GM18520 (cell line): ENCODE measurements around the gene NPAS2.

ENCODE experiments used
- ATAC-seq: cut with Tn5 transposase; IDR thresholded peaks from one replicate; pipeline ENCODE4 v1.9.1; 2021; ENCODE audit not compliant: unreplicated experiment

The NPAS2 gene

DNA sequence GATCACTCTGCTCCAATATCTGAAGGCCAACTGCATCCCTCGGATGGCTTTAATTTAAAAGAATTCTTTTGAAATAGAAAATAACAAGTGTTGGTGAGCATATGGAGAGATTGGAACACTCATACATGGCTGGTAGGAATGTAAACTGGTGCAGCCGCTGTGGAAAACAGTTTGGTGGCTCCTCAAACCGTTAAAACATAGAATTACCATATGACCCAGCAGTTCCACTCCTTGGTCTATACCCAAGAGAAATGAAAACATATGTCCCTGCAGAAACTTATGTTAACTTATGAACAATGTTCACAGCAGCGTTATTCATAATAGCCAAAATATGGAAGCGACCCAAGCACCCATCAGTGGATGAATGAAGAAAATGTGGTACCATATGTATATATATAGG lies 60.1 kb downstream of the NPAS2 start:
- no peak for ATAC-seq

DNA sequence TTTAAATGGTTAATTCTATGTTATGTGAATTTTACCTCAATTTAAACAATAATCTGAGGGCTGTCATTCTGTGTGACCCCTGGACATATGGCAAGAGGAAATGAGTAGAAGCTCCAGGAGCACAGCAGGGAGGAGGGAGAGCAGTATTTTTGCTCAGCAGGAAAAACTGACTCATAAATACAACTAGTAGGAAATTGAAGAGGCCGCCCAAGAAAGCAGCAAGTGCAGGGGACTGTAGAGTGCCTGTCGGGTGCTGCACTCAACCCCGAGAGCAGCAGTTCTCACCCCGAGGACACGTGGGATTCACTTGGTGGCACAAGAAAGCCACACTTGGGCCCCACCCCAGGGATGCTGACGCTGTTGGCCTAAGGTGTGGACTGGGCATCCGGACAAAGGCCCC lies 60.8 kb downstream of the NPAS2 start:
- ATAC-seq: no peak

DNA sequence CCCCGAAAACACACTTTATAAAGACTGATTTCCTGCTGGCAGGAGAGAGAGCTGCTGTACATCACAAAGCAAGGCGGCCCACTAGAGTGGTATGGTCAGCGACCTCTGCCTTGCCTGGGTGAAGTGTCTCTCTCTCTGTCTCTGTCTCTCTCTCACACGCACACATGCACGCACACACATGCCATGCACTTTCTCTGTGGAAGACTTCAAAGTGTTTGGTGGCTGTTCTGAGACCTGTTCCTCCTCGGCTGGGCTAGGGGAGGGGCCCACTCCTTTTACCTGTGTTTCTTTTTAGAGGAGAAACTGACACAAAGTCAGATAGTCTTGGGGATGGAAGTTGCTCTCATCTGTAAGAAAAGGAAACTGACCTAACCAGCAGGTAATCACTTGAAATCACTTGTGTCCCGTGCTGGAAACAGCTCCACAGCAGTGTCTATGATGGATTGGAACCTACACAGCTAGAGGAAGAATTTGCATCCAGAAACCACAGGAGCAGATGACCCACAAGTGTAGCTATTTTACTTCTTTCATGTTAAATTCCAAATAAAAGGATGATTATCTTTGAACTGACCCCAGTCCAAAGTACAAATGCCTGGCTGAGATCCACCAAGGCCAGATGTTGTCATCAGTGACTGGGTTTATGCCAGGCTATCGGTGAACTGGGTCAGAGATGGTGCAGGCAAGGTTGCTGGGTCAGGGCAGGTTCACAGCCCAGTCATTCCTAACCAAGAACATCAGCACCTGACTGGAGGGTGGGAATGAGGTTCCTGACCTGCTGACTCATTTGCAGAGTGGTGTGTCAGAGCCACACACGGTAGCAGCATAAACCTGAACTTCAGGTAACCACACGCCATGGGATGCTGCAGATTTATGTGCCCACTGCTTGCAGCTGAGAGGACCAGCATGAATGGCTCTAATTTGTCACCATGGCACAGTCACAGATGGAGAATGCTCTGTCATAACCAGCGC lies 63.0 kb downstream of the NPAS2 start:
- no peak for ATAC-seq

DNA sequence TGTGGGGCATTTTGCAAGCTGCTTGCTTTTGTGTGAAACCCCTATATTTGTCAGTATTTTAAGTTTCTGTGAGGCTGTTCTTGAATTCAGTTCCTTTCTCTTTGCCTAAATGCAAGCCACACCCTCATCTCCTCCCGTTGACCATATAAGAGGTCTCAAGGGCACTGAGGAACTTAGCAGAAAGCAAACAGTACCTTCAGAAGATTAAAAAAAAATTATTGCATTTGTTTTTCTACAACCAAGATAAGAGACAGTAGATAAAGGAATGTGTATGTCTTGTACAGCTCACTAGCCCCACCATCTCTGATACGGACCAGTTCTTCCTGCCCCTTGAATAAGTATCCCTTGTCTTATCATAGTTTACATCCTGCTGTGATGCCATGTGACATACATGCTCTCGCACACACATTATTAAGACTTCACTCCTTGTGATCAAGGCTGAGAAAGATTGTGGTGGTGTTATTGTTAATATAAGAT lies 64.2 kb downstream of the NPAS2 start:
- ATAC-seq: no peak

DNA sequence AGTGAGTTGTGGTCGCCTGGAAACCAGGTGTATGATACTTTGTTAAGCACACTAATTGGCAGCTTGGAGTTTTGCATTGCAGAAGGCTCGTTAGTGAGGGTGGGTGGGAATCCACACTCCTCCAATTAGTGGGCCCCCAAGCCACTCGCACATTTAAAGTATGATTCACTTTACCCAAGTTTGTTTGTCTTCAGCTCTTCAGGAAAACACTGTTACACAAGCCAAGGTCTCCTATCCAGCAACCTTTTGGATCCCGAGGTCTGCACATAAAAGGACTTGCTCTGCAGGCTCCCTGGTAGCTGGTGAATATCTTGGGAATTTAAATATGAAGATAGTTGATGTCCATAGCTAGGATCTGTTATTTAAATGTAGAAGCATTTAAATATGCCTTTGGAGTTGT lies 66.1 kb downstream of the NPAS2 start:
- no peak for ATAC-seq

DNA sequence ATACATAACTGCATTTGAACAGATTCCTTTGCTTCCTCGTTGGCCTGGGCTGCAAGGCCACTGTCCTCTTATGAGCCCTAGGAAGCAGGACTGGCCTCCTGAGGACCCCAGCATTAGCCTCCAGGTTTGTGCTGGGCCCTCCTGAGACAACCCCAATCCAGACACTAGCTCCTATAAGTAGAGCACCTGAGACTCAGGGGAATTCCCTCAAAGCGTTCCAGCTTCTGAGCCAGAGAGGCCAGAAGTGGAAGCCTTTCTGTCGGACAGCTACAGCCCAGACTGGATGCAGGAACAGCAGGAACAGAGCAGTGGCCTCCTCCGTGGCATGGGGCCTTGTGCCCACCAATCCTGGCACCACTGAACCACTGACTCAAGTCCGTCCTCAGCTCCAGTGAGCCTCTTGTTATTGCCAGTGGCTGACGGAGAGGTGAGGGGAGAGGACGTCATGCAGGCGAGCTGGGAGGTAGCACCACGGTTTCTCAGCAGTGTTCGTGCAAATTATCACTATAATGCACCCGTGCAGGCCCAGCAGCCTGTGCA lies 67.2 kb downstream of the NPAS2 start:
- no peak for ATAC-seq

DNA sequence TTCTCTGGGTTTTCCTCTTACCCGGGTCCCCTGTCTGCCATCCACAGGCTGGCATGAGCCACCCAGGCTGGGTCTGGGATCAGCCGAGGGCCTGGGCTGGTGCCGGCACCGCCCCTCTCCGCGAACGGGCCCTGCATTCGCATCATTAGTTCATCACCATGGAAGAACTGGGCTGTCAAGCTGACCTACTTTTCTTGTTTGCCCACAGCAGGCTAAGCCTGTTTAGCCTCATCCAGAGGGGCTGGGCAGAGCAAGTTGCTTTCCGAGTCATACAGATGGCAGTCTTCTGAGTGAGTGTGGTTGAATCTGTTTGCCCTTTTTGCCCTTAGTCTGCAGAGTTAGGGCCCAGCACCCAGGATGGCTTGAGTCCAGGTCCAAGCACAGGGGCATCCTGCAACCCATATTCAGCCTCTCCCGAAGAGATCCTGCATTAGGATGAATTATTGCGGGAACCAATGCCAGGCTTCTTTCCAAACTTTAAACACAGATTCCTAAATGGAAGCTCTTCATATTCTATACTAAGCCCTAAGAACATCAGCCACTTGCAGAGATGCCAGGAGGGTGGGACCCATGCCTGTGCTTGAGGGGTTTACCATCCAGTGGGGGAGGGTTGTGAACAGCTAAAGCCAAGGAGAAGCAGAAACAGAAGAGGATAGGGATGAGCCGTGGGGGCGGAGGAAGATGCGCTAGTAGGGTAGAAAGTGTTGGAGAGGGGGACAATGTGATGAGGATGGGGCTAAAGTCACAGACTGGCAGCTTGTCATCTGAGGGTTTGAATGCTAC lies 68.0 kb downstream of the NPAS2 start:
- ATAC-seq: no peak

DNA sequence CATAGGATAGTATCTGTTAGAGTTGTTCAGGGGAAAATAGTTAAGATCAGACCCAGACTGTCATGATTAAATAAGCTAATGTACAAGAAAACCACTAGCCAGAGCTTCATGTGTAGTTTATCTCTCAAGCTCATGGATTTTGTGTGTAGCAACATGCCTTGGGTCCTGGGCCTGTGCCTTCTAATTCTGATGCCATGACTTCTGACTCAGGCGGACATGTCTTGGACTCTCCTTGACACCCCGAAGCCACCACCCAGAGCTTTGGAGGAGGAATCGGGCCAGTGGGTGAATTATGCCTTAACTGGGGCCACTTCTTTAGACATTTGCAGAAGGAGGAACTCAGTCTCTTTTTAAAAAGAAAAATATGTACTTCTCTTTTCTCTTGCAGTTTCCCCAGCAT lies 68.7 kb downstream of the NPAS2 start:
- ATAC-seq: no peak

DNA sequence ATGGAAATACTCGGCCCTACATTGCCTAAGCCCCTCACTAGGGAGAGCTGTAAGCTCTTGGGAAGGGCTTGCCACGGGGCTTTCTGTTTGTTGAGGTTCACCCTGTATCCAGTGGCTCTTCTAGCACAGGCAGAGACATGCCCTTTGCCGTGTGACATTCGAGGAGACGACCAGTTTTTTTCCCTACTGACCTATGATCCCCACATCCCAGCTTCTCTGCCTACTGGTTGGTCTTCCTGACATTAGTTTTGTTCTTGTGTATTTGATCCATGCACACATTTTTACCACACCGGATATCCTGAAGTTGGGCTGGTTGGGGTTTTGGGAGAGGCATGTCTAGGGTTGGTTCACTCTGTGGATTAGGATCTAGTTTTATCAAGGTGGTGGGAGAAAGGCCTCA lies 69.3 kb downstream of the NPAS2 start:
- no peak for ATAC-seq

DNA sequence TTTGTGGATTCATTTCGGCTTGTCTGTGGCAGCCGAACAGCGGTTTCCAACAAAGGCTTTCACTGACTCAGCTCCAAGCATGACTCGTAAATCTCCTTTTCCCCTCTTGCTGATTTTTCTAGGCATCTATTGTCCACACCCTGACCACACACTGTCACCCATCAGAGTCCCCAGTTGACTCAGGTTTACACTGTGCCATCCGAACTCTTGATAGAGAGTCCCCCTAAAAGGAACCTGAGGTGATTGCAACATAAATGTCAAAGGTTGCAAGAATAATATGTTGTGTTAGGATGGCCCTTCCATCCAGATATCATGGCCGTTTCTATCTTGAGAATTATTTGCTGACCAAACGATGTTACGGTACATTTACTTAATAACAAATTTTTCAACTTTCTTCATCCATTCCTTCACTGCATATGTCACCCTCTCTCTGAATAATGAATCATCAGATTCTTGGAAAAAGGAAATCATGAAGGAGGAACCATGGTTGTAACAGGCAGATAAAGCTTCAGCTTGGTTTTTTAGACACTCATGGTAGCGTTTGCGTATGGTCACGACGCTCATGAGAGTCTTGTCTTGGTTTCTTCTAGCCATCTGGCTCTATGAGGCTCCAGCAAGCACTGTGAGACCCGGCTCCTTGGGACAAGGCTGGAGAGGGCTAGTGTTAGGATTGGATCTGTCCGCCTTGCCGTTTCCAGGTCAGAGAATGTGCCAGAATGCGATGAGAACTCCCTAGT lies 72.1 kb downstream of the NPAS2 start:
- ATAC-seq: no peak

DNA sequence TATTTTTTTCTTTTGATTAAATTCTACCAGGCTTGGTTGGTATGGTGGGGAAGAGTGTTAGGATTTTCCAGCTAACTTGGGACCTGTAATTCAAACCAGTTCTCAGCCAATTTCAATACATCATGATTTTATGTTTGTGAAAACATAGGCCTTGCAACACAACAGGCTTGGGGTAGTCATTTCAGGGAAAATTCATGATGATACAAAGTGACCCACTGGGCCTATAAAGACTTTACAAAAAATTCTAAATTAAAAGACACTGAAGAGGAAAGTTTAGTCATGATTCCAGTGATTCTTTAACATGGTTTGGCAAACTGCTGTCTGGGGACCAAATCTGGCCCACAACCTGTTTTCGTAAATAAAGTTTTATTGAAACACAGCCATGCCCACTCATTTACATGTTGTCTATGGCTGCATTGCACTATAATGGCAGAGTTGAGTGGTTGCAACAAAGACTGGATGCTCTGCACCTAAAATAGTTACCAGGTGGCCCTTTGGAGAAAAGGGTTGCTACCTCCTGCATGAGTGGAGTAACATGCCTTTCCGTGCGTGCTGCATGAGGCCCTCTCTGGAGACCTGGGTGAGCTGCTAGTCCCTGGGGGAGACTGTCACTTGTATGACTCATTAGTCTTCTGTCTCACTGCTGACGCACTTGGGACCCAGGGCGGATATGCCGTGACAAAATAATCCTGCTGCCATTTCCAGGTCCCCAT lies 73.6 kb downstream of the NPAS2 start:
- peak; percentile 76 for ATAC-seq

DNA sequence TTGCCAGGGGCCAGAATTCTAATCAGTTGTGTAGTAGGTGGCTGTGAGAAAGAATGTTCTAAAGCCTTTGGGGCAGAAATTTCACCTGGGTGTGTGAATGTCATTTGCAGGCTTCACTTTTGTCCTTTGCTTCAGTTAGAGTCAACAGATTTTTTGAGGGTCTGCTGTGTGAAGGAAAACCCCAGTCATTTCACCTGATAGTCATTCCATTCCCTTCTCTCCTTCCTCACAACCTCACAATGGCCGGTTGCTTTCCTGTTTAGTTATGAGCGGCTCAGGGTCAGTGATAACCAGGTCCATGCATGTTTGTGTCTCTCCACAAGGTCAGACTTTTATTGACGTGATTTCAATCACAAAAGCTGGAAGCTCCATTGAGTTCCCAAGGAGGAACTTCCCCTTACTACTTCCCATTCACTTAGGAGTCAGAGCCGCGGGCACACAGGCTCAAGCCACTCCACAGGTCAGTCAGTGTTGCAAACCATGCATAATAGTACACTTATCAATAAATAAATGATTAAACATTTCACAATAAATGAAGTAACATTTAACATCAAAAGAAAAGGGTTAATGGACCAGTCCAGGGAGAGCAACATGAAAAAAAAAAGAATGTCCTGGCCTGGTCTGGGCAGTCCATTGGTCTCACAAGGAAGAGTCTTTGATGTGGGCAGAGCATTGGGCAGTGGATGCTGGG lies 74.3 kb downstream of the NPAS2 start:
- ATAC-seq: no peak

DNA sequence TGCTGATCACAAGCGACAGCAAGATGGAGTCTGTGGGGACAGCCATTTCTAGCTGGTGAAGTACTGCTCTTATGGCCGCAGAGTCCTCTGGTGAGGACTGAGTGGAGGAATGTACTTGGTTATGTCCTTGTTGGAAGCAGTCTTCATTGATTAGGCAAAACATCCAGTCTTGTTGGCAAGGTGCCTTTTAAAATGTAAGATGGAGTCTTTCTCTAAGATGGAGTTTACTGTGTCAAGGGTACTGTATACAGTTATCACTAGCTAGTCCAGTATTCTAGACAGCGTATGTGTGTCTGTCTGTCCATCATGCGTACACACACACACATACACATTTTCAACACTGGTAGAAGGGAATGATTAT lies 74.8 kb downstream of the NPAS2 start:
- no peak for ATAC-seq

DNA sequence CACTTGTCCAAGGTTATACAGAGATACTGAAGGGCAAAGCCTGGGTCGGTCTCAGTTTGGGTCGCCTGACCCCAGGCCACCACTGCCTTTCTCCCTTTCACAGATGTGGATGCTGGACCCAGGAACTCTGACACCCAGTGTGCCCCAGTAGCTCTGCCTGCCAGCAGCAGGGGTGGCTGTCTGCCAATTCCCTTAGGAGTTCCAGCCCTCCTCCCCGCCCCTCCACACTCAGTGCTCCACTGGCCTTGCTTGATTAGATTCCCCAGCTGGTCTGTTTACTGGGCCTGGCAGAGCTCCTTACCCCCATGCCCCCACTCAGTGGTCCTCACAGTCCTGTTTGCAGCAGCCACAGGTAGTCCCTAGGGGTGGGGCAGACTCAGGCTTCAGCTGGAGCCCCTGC lies 75.5 kb downstream of the NPAS2 start:
- no peak for ATAC-seq

DNA sequence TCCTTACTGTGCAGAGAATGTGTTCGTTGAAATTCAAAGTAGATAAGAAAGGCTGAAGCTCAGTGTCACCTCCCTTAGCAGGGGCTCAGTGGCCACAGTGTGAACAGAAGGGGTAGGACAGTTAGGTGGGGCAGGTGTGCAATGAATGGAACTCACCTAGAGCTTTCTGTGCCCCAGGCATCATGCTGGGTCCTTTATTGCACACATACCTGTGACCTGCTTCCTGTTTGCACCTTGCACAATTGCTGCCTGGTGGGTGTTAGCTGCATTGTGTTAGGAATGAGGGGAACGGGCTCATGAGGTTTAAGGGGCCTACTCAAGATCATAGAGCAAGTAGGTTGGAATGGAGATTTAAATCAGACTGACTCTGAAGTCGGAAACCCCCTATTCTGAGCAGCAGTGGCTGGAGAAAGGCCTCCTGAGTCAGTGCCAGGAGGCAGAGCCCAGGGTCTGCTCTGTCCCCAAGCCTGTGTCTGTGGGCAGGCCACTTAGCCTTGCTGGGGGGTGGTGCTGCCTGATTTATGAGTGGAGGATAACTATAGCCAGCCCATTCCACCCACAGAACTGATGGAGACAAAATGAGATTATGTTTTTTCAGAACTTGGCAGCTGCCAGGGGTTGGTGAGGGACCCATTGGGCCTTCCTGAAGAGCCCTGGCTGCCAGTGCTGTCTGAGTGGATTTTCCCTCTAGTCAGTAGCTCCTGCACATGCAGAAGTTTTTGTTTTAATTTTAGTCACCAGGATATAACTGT lies 76.2 kb downstream of the NPAS2 start:
- ATAC-seq: no peak

DNA sequence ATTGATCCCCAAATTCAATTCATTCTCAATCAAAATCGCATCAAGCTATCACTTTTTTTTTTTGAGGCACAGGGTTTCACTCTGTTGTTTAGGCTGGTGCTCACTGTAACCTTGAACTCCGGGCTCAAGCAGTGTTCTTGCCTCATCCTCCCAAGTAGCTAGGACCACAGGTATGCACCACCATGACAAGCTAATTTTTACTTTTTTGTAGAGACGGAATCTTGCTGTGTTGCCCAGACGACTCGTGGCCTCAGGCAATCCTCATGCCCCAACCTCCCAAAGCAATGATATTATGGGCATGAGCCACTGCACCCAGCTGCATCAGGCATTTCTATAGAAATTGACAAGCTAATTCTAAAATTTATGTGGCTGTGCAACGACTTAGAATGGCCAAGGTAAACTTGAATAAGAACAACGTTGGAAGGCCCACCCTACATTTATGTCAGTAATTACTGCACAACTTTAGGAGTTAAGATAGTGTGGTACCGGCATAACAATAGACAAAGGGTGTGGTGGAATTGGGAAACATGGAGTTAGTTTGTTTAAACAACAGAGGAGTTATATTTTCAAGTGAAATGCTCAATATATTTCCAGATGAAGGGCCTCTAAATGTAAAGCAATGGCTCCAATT lies 78.2 kb downstream of the NPAS2 start:
- no peak for ATAC-seq

DNA sequence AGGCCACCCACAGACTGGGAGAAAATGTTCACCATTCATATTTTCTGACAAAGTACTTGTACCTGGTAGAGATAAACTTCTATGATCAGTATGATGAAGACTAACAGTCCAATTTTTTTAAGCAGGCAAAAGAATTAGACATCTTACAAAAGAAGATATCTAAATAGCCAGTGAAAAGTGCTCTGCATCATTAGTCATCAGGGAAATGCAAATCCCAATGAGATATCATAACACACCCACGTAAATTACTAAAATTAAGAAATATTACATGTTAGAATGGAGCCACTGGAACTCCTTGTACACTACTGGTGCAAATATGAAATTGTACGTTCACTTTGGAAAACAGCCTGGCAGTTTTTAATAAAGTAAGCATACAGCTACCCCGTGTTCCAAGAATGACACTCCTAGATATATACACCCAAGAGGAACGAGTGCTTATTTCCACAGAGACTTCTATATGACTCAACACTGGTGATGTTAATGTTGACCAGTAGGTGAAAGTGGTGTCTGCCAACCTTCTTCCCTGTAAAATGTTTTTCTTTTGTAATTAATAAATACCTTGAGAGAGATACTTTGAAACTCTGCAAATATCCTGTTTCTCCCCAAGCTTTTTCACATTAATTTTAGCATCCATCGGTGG lies 80.3 kb downstream of the NPAS2 start:
- ATAC-seq: no peak

DNA sequence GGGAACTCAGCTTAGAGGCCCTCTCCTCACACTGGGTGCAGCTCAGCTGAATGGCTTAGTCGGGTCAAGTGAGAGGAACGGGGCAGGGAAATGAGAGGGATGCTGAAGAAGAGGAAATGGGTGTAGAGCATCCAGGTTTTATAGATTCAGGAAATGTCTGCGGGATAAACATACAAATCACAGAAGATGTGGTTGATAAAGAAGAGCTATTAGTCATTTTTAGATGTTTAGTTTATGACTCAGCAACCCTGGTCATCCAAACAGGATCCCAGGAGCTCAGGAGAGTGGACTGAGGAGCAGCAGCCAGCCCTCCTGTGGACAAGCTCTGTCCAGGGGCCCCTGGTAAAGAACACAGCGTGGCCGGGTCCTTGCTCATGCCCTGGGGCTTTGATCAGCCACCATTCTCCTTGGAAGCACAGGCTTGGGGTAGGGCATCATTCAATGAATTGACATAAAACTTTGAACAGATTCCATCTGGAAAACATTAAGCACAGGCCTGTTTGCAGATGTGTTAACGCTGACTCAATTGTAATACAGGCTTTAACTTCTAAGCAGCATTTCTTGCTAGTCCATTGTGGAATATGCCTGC lies 83.0 kb downstream of the NPAS2 start:
- no peak for ATAC-seq
